Stimulated activated naive CD4-positive, alpha-beta T cell (primary cell): ENCODE data around the gene ARL10.

Experiments used
- DNase-seq, 6 experiments: peaks; one replicate each; lab custom pipeline; 2025; lab: John Stamatoyannopoulos, UW

The ARL10 gene

GRCh38 chr5:176361437-176362232 lies 3.7 kb upstream of the ARL10 start, which contains the start of gene KIAA1191:
Gene KIAA1191 (minus strand): TSS chr5:176361764. CDS start chr5:176359508, 2,256 bp downstream.
- peak; percentile 91 to 94 (median 92) for DNase-seq

- no peak for DNase-seq
These were observed 3.1 kb upstream of the ARL10 start for GRCh38 chr5:176362233-176362490.

GRCh38 chr5:176364765-176365350 lies 429 bp upstream of the ARL10 start:
- peak in 1 of 6 experiments; percentile 33 for DNase-seq

- DNase-seq = no peak
These were observed 1.1 kb downstream of the ARL10 start for GRCh38 chr5:176366232-176366894.

- no peak for DNase-seq
These were observed 3.4 kb downstream of the ARL10 start for GRCh38 chr5:176368726-176369125.

GRCh38 chr5:176369934-176370711 lies 4.8 kb downstream of the ARL10 start:
- DNase-seq = no peak

GRCh38 chr5:176371621-176372539 lies 6.6 kb downstream of the ARL10 start:
- no peak for DNase-seq

- DNase-seq = no peak
These were observed 8.0 kb downstream of the ARL10 start for GRCh38 chr5:176373100-176373818.

- no peak for DNase-seq
These were observed 14.6 kb downstream of the ARL10 start for GRCh38 chr5:176379881-176380280.

GRCh38 chr5:176381423-176381822 lies 16.1 kb downstream of the ARL10 start:
- DNase-seq = no peak

GRCh38 chr5:176381979-176382378 lies 16.7 kb downstream of the ARL10 start:
- DNase-seq = no peak

GRCh38 chr5:176382721-176383120 lies 17.4 kb downstream of the ARL10 start:
- DNase-seq = no peak

GRCh38 chr5:176383248-176383905 lies 18.1 kb downstream of the ARL10 start:
- no peak for DNase-seq

- no peak for DNase-seq
These were observed 18.7 kb downstream of the ARL10 start for GRCh38 chr5:176383961-176384360.

- no peak for DNase-seq
These were observed 19.2 kb downstream of the ARL10 start for GRCh38 chr5:176384366-176384930.

- DNase-seq = no peak
These were observed 19.7 kb downstream of the ARL10 start for GRCh38 chr5:176384991-176385390.

- DNase-seq = no peak
These were observed 21.2 kb downstream of the ARL10 start for GRCh38 chr5:176386491-176386890.

- DNase-seq = no peak
These were observed 22.2 kb downstream of the ARL10 start for GRCh38 chr5:176387384-176387925.

- no peak for DNase-seq
These were observed 22.7 kb downstream of the ARL10 start for GRCh38 chr5:176388003-176388443.
